Measurements from ENCODE around the gene CUEDC1.

CUEDC1 gene

GRCh38 chr17:57888311-57889216, 66.6 kb downstream of the CUEDC1 start:
- Histone ChIP-seq H3K9me3 (no peaks in the 10 kb centered on the region), H3K36me3 (peaks cover 16% of the 10 kb centered on the region), H3K27me3 (no peaks in the 10 kb centered on the region), H3K27ac (no peak overlapping the region), H3K4me1 (ENCODE audit: control insufficient read depth in 1 of 2, insufficient read depth in 1 of 2, low read depth in 1 of 2, low read length in 1 of 2) (peaks cover 38 to 43% of the 10 kb centered on the region in 2 experiments), H3K4me3 (ENCODE audit: low read depth in 1 of 2, low read length in 1 of 2) (no peak overlapping the region)
- TF ChIP-seq CTCF (IDR thresholded peaks at IDR 0.05) = no peak

GRCh38 chr17:57887161-57887560, 68.1 kb downstream of the CUEDC1 start:
- H3K4me1 ChIP-seq (ENCODE audit: control insufficient read depth in 1 of 2, insufficient read depth in 1 of 2, low read depth in 1 of 2, low read length in 1 of 2) = peaks cover 24 to 29% of the 10 kb centered on the region in 2 experiments
- TF ChIP-seq CTCF (IDR thresholded peaks at IDR 0.05) = no peak
- H3K27me3 ChIP-seq = no peaks in the 10 kb centered on the region
- H3K4me3 ChIP-seq (ENCODE audit: low read depth in 1 of 2, low read length in 1 of 2) = no peak overlapping the region
- H3K9me3 ChIP-seq = no peaks in the 10 kb centered on the region
- H3K36me3 ChIP-seq = peaks cover 30% of the 10 kb centered on the region
- H3K27ac ChIP-seq = no peak overlapping the region

- H3K27me3 ChIP-seq = no peaks in the 10 kb centered on the region
- H3K4me1 ChIP-seq (ENCODE audit: control insufficient read depth in 1 of 2, insufficient read depth in 1 of 2, low read depth in 1 of 2, low read length in 1 of 2) = peaks cover 12 to 18% of the 10 kb centered on the region in 2 experiments
- H3K9me3 ChIP-seq = no peaks in the 10 kb centered on the region
- TF ChIP-seq CTCF (IDR thresholded peaks at IDR 0.05) = no peak
- no peak overlapping the region for H3K4me3 ChIP-seq (ENCODE audit: low read depth in 1 of 2, low read length in 1 of 2)
- peaks cover 41% of the 10 kb centered on the region for H3K36me3 ChIP-seq
- H3K27ac ChIP-seq = no peak overlapping the region
These were observed 69.2 kb downstream of the CUEDC1 start for GRCh38 chr17:57886020-57886419.

- Histone ChIP-seq H3K9me3 (no peaks in the 10 kb centered on the region), H3K27me3 (no peaks in the 10 kb centered on the region), H3K27ac (no peak overlapping the region), H3K4me1 (ENCODE audit: control insufficient read depth in 1 of 2, insufficient read depth in 1 of 2, low read depth in 1 of 2, low read length in 1 of 2) (peaks cover 5 to 11% of the 10 kb centered on the region in 2 experiments), H3K36me3 (peaks cover 42% of the 10 kb centered on the region), H3K4me3 (ENCODE audit: low read depth in 1 of 2, low read length in 1 of 2) (no peak overlapping the region)
- no peak for TF ChIP-seq CTCF (IDR thresholded peaks at IDR 0.05)
These were observed 69.9 kb downstream of the CUEDC1 start for GRCh38 chr17:57885148-57885915.

GRCh38 chr17:57881783-57882351, 73.3 kb downstream of the CUEDC1 start:
- Histone ChIP-seq H3K36me3 (peaks cover 67% of the 10 kb centered on the region), H3K9me3 (no peaks in the 10 kb centered on the region), H3K27ac (no peak overlapping the region), H3K4me1 (ENCODE audit: control insufficient read depth in 1 of 2, insufficient read depth in 1 of 2, low read depth in 1 of 2, low read length in 1 of 2) (peaks cover 0 to 5% of the 10 kb centered on the region in 2 experiments), H3K4me3 (ENCODE audit: low read depth in 1 of 2, low read length in 1 of 2) (no peak overlapping the region), H3K27me3 (no peaks in the 10 kb centered on the region)
- no peak for TF ChIP-seq CTCF (IDR thresholded peaks at IDR 0.05)
